NCI-H1092 (cell line): ENCODE measurements around the gene ZNF407.

ENCODE experiments used
- DNase-seq: peaks from one replicate; lab custom pipeline; 2025; lab: John Stamatoyannopoulos, UW

Gene ZNF407

GRCh38 chr18:74728586-74728985, 130.9 kb downstream of the ZNF407 start:
- no peak for DNase-seq

- DNase-seq, result no peak
Observed at GRCh38 chr18:74731097-74731496, 133.4 kb downstream of the ZNF407 start.

- DNase-seq, result no peak
Observed at GRCh38 chr18:74732380-74732779, 134.7 kb downstream of the ZNF407 start.

GRCh38 chr18:74733598-74733997, 135.9 kb downstream of the ZNF407 start:
- DNase-seq, result no peak

GRCh38 chr18:74734013-74734444, 136.4 kb downstream of the ZNF407 start:
- DNase-seq, result no peak

- no peak for DNase-seq
Observed at GRCh38 chr18:74739926-74740325, 142.3 kb downstream of the ZNF407 start.

- DNase-seq, result no peak
Observed at GRCh38 chr18:74742573-74743243, 145.0 kb downstream of the ZNF407 start.

- no peak for DNase-seq
Observed at GRCh38 chr18:74745633-74746403, 148.1 kb downstream of the ZNF407 start.

- no peak for DNase-seq
Observed at GRCh38 chr18:74748809-74749208, 151.1 kb downstream of the ZNF407 start.

GRCh38 chr18:74758995-74759394, 161.3 kb downstream of the ZNF407 start:
- no peak for DNase-seq

- DNase-seq, result no peak
Observed at GRCh38 chr18:74760026-74760425, 162.4 kb downstream of the ZNF407 start.

- no peak for DNase-seq
Observed at GRCh38 chr18:74760436-74760835, 162.8 kb downstream of the ZNF407 start.

GRCh38 chr18:74766251-74766650, 168.6 kb downstream of the ZNF407 start:
- DNase-seq, result no peak

GRCh38 chr18:74768096-74768495, 170.4 kb downstream of the ZNF407 start:
- DNase-seq, result no peak

GRCh38 chr18:74773171-74773624, 175.5 kb downstream of the ZNF407 start:
- no peak for DNase-seq

- no peak for DNase-seq
Observed at GRCh38 chr18:74774486-74774885, 176.8 kb downstream of the ZNF407 start.

- no peak for DNase-seq
Observed at GRCh38 chr18:74775239-74775638, 177.6 kb downstream of the ZNF407 start.

GRCh38 chr18:74778191-74778847, 180.6 kb downstream of the ZNF407 start:
- no peak for DNase-seq

- DNase-seq, result peak; percentile 86
Observed at GRCh38 chr18:74784752-74785151, 187.1 kb downstream of the ZNF407 start.

- no peak for DNase-seq
Observed at GRCh38 chr18:74785632-74786031, 188.0 kb downstream of the ZNF407 start.

GRCh38 chr18:74788657-74789056, 191.0 kb downstream of the ZNF407 start:
- no peak for DNase-seq

GRCh38 chr18:74789078-74789477, 191.4 kb downstream of the ZNF407 start:
- DNase-seq, result no peak

- no peak for DNase-seq
Observed at GRCh38 chr18:74790451-74790850, 192.8 kb downstream of the ZNF407 start.
